ENCODE measurements around the gene PPDPF.

The PPDPF gene

DNA sequence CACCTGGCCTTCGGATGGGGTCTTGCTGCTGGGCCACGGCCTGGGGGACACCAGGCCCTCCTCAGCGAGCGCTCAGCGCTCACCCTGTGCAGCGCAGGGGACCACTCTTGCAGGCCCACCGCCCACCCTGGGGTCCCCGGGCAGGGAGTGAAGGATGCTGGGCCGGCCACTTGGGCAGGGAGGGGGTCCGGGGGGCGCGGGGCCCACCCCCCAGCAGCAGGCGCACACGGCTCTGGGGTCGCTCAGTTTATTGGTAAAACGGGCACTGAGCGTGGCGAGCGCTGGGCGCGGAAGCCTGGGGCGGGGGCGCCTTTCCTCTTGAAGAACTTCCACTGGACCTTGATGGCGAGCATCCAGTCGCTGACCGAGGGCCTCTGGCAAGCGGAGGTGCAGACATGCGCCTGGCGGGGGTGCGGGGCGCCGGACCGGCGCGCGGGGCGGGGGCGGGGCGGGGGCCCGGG lies 32.8 kb upstream of the PPDPF start:
- DNase-seq (ENCODE audit: low spot score): no peak

DNA sequence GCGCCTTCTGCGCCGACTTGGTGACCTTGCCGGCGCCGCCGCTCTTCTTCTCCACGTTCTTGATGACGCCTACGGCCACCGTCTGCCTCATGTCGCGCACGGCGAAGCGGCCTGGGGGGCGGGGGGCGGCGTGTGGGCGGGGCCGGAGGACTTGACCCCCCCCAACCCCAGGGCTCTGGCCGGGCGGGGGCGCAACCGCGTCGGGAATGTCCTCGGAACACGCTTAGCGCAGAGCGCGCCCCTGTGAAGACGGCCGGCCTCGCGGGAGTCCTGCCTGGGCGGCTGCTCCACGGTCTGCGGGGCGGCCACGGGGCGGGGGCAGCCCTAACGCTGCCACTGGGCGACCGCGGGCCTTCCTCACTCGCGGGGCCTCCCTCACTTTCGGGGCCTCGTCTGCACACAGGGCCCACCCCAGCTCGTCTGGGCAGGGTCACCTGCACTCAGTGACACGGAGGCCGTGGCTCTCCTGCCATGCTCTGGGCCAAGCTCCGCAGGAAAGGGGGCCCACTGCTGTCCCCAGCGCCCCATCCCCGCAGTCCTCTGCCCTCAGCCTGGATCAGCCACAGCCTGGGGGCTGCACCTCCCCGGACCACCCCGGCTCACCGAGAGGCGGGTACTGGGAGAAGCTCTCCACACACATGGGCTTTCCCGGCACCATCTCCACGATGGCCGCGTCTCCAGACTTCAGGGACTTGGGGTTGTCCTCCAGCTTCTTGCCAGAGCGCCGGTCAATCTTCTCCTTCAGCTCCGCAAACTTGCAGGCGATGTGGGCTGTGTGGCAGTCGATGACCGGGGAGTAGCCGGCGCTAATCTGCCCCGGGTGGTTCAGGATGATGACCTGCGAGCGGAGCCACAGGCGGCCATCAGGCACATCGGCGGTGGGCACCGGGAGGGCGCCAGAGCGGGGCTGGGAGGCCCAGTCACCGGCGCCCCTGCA lies 32.0 kb upstream of the PPDPF start:
- no peak for DNase-seq (ENCODE audit: low spot score)

- no peak for DNase-seq (ENCODE audit: low spot score)
Observed at GRCh38 chr20:63490416-63490815, 30.1 kb upstream of the PPDPF start.

- DNase-seq (ENCODE audit: low spot score): no peak
Observed at GRCh38 chr20:63491078-63491477, 29.5 kb upstream of the PPDPF start.

GRCh38 chr20:63491635-63492230 lies 28.8 kb upstream of the PPDPF start:
- DNase-seq (ENCODE audit: low spot score): no peak

DNA sequence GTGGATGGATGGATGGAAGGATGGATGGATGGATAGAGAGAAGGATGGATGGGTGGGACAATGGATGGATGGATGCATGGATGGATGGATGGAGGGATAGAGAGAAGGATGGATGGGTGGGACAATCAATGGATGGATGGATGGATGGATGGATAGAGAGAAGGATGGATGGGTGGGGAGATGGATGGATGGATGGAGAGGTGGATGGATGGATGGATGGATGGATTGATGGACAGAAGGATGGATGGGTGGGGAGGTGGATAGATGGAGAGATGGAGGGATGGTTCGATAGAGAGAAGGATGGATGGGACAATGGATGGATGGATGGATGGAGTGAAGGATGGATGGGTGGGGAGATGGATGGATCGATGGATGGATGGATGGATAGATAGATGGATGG lies 28.0 kb upstream of the PPDPF start:
- no peak for DNase-seq (ENCODE audit: low spot score)

GRCh38 chr20:63492982-63493381 lies 27.6 kb upstream of the PPDPF start:
- DNase-seq (ENCODE audit: low spot score): no peak

DNA sequence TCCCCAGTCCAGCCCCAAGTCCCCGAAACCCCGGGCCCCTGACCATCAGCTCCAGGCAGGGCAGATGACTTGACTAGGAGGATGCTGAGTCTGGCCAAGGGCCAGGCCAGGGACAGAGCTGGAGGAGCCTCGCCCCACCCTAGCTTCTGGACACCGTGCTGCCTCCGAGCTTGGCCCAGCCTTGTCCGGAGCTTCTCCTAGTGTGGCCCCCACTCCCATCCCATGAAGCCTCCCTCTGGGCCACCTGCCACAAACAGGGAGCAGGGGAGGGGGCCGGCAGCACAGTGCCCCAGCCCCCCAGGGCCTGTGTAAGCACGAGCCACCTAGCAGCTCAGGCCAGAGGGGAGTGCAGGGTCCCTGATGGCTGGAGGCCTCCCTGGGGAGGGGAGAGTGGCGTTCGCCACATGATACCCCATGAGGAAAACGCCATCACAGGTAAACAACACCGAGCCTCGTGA lies 27.0 kb upstream of the PPDPF start:
- no peak for DNase-seq (ENCODE audit: low spot score)

DNA sequence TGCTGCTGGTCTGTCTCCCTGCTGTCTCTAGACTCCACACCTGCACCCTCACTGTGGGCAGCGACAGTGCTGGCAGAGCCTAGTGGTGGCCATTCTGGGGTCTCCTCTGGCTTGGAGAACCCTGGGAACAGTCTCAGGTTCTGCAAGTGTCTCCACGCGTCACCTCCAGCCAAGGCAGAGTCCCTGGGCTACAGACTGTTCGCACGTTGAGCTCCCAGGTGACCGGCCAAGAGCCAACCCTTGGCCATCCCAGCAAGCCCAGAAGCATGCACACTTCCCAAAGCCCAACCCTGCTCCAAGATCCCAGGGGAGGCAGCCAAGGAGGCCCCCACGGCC lies 26.5 kb upstream of the PPDPF start:
- DNase-seq (ENCODE audit: low spot score): peak; percentile 38

DNA sequence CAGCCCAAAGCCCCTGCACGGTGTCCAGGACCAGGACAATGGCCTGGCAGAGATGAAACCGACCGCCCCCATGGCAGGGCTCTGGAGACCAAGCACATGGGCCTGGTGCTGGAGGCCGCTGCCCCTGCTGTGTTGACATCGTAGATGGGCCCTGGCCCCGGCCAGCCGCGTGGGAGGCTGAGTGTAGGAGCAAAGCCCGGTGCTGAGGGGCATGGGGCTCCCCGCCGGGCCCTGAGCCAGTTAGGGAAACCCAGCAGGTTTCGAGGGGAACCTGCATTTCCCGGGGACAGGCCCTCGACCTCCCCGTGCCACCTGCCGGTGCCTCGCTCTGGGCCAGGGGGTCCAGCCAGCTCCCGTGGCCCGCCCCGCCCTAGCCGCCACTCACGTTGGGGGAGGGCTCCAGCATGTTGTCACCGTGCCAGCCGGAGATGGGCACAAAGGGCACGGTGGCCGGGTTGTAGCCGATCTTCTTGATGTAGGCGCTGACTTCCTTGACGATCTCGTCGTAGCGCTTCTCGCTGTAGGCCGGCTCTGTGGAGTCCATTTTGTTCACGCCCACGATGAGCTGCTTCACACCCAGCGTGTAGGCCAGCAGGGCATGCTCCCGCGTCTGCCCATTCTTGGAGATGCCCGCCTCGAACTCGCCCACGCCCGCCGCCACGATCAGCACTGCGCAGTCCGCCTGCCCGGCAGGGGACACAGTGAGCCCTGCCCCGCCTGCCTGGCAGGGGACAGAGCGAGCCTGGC lies 26.0 kb upstream of the PPDPF start:
- no peak for DNase-seq (ENCODE audit: low spot score)

DNA sequence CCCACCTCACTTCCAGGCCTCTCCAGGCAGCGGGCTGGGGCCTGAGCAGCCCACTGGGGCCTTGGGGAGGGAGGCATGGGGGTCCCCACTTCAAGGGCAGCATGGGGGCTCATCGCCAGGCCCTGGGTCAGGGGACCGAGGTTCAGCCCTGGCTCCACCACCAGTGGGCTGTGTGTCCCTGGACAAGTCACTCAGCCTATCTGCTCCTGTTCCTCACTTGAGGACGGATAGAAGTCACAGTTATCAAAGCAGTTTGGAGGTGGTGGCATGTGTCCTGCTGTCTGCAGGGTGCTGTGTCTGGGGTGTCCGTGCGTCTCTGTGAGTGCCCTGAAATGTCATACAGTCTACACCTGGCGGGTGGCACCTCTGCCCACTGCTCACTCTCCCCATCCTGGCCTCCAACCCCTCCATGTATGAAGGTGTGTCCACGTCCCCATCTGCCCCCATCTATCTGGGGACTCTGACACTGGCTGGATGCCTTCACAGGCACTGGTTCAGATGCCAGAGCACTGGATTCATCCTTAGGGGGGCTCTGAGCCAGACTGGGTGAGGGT lies 25.3 kb upstream of the PPDPF start:
- DNase-seq (ENCODE audit: low spot score): no peak

GRCh38 chr20:63495741-63496595 lies 24.6 kb upstream of the PPDPF start:
- DNase-seq (ENCODE audit: low spot score): peak; percentile 73

- no peak for DNase-seq (ENCODE audit: low spot score)
Observed at GRCh38 chr20:63496596-63497120, 23.9 kb upstream of the PPDPF start.

DNA sequence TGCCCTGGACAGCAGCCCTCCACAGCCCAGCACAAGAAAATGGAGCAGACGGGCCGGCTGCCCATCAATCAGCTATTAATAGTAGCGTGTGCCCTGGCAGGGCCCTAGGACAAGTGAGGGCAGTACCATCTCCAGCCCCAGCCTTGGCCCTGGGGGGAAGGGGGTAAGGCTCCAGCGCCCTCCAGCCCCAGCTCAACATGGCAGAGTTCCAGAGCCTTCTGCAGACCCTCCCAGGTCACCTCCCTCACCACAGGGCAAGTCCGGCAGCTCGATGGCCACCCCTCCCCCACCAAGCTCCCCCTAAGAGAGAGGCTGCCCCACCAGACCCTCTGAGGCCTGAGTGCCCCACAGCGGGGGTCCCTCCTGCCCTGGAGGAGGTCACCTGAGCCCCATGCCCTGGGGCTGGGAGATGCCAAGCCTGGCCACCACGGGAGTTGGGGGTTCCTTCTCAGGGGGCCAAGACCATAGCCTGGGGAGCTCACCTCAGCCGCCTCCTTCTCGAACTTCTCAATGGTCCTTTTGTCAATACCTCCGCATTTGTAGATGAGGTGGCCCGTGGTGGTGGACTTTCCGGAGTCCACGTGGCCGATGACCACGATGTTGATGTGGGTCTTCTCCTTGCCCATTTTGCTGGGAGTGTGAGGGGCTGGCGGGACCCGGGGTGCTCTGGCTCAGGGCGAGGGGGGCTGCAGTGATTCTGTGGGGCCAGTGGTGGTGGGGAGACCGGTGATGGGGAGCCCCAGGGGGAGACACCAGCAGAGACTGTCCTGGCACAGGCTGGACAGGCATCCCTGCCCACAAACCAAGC lies 23.2 kb upstream of the PPDPF start:
- no peak for DNase-seq (ENCODE audit: low spot score)

GRCh38 chr20:63497946-63498935 lies 22.3 kb upstream of the PPDPF start:
- DNase-seq (ENCODE audit: low spot score): peak; percentile 58

GRCh38 chr20:63498960-63499337 lies 21.6 kb upstream of the PPDPF start, which contains the start of gene EEF1A2:
EEF1A2 (minus strand) TSS chr20:63499083; CDS start chr20:63497763, 1,320 bp downstream.
- DNase-seq (ENCODE audit: low spot score): peak; percentile 53

GRCh38 chr20:63499338-63499969 lies 21.1 kb upstream of the PPDPF start:
- DNase-seq (ENCODE audit: low spot score): no peak

DNA sequence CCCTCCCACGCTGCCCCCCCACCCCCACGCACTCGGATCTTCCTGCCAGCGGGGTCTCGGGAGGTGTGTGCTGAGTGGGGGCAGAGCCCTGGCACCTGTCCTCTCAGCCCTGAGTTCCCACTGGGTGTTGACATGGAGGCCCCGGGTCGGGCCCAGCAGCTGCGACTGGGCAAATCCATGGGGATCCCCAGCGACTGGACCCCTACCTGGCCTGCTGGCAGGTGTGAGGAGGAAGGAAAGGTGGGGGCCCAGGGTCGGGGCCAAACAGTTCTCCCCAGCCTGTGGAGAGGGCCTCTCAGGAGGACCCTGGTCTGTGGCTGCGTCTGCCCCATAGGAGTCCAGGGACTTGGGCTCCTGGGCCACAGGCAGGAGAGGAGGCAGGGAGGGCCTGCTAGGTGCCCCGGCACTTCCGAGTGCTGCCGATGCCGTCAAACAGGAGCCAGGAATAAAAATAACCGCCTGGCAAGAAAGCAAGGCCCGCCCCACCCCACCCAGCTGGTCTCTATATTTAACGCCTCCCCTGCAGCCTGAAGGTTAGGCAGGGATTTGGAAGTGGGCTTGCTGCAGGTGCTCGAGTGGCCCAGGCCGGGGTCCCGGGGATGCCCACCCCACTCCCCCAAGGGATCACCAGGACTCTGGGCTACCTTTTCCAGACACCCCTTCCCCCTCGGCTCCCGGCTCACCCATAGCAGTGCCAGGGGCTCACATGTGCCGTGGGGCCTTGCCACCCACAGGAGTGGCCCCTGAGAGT lies 20.2 kb upstream of the PPDPF start:
- peak; percentile 62 for DNase-seq (ENCODE audit: low spot score)

Measured in cerebellar cortex (tissue), 1 donor.